Measurements from ENCODE around the gene SPON2.
"Not testable (repeated sequence)": the region's sequence is repeated elsewhere in the genome, so short reads cannot be mapped to it uniquely, and the experiment has no call there.

The SPON2 gene

GRCh38 chr4:1137063-1137776 is 35.2 kb downstream of the SPON2 start:
- H3K27ac ChIP-seq, result no peak overlapping the region
- peak overlapping the region; percentile 36; the same call in 1 of the 2 replicates for H3K4me3 ChIP-seq
- no peaks in the 10 kb centered on the region for H3K27me3 ChIP-seq

GRCh38 chr4:1136048-1136447 is 36.3 kb downstream of the SPON2 start:
- H3K27me3 ChIP-seq, result no peaks in the 10 kb centered on the region
- H3K9me3 ChIP-seq, result peaks cover 21% of the 10 kb centered on the region

More at GRCh38 chr4:1137063-1137776, 35.2 kb downstream of the SPON2 start:
- no peak for TF ChIP-seq Cebpa-rat (IDR thresholded peaks at IDR 0.05)
- H3K9ac ChIP-seq, result no peak overlapping the region
- H4K20me1 ChIP-seq, result no peaks in the 10 kb centered on the region
- H3K36me3 ChIP-seq, result no peaks in the 10 kb centered on the region
- peaks cover 71% of the 10 kb centered on the region for H3K4me1 ChIP-seq
- peaks cover 21% of the 10 kb centered on the region for H3K9me3 ChIP-seq
- peak overlapping the region; percentile 54 for H3K4me2 ChIP-seq

GRCh38 chr4:1133033-1133432 is 39.4 kb downstream of the SPON2 start:
- Histone ChIP-seq H3K4me1 (peaks cover 57% of the 10 kb centered on the region), H3K4me3 (no peak overlapping the region), H3K27me3 (no peaks in the 10 kb centered on the region), H3K27ac (no peak overlapping the region), H3K9ac (no peak overlapping the region), H3K4me2 (peak overlapping the region; percentile 57), H4K20me1 (no peaks in the 10 kb centered on the region), H3K36me3 (no peaks in the 10 kb centered on the region), H3K9me3 (0 out of 2 replicates have a peak, but pooled peaks cover 2% of the 10 kb centered on the region)
- no peak for TF ChIP-seq Cebpa-rat (IDR thresholded peaks at IDR 0.05)

More at GRCh38 chr4:1136048-1136447, 36.3 kb downstream of the SPON2 start:
- Histone ChIP-seq H3K4me3 (no peak overlapping the region), H3K4me2 (peak overlapping the region; percentile 54), H3K9ac (no peak overlapping the region), H3K36me3 (no peaks in the 10 kb centered on the region), H4K20me1 (no peaks in the 10 kb centered on the region), H3K27ac (no peak overlapping the region), H3K4me1 (peaks cover 64% of the 10 kb centered on the region)
- TF ChIP-seq Cebpa-rat (IDR thresholded peaks at IDR 0.05), result no peak

- no peaks in the 10 kb centered on the region for H4K20me1 ChIP-seq
- peaks cover 33% of the 10 kb centered on the region for H3K4me1 ChIP-seq
- no peaks in the 10 kb centered on the region for H3K27me3 ChIP-seq
- peak overlapping the region; percentile 1; the same call in 1 of the 2 replicates for H3K4me2 ChIP-seq
- H3K36me3 ChIP-seq, result no peaks in the 10 kb centered on the region
- H3K27ac ChIP-seq, result no peak overlapping the region
- no peaks in the 10 kb centered on the region for H3K9me3 ChIP-seq
- no peak overlapping the region for H3K9ac ChIP-seq
- no peak for TF ChIP-seq Cebpa-rat (IDR thresholded peaks at IDR 0.05)
- no peak overlapping the region for H3K4me3 ChIP-seq
Observed at GRCh38 chr4:1130316-1131186, 41.8 kb downstream of the SPON2 start.

GRCh38 chr4:1126506-1126905 is 45.9 kb downstream of the SPON2 start:
- no peak for TF ChIP-seq Cebpa-rat (IDR thresholded peaks at IDR 0.05)

DNA sequence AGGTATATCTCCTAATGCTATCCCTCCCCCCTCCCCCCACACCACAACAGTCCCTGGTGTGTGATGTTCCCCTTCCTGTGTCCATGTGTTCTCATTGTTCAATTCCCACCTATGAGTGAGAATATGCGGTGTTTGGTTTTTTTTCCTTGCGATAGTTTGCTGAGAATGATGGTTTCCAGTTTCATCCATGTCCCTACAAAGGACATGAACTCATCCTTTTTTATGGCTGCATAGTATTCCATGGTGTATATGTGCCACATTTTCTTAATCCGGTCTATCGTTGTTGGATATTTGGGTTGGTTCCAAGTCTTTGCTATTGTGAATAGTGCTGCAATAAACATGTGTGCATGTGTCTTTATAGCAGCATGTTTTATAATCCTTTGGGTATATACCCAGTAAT is 46.9 kb downstream of the SPON2 start:
- not testable (repeated sequence) for H3K36me3 ChIP-seq, H3K9me3 ChIP-seq, H3K4me3 ChIP-seq, H3K4me1 ChIP-seq, H3K9ac ChIP-seq, H3K4me2 ChIP-seq, H3K27ac ChIP-seq, H3K27me3 ChIP-seq, H4K20me1 ChIP-seq

More at GRCh38 chr4:1126506-1126905, 45.9 kb downstream of the SPON2 start:
- no peak overlapping the region for H3K27ac ChIP-seq
- H3K9ac ChIP-seq, result no peak overlapping the region
- H3K4me1 ChIP-seq, result 0 out of 2 replicates have a peak, but pooled peaks cover 7% of the 10 kb centered on the region
- no peaks in the 10 kb centered on the region for H3K9me3 ChIP-seq
- no peaks in the 10 kb centered on the region for H3K36me3 ChIP-seq
- no peaks in the 10 kb centered on the region for H4K20me1 ChIP-seq
- no peaks in the 10 kb centered on the region for H3K27me3 ChIP-seq
- H3K4me2 ChIP-seq, result no peak overlapping the region
- H3K4me3 ChIP-seq, result no peak overlapping the region

DNA sequence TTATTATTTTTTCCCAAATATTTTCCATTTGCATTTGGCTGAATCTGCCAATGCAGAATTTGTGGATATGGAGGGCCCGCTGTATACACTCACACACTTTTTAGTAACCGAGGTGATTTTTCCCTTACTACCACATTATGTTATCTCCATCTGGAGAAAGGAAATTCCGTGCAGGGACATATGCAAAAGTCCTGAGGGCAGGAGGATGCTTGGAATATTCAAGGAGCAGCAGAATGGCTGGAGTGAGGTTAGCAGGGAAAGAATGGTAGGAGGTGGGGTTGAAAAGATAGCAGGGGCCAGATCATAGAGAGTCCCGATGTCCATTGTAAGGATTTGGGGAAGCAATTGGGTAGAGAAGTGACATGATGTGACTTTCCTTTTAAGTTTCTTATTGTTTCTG is 47.6 kb downstream of the SPON2 start:
- H4K20me1 ChIP-seq, result no peaks in the 10 kb centered on the region
- H3K27me3 ChIP-seq, result no peaks in the 10 kb centered on the region
- H3K4me3 ChIP-seq, result no peak overlapping the region
- no peaks in the 10 kb centered on the region for H3K4me1 ChIP-seq
- no peak overlapping the region for H3K27ac ChIP-seq
- H3K9ac ChIP-seq, result no peak overlapping the region
- no peaks in the 10 kb centered on the region for H3K36me3 ChIP-seq
- H3K4me2 ChIP-seq, result no peak overlapping the region
- no peaks in the 10 kb centered on the region for H3K9me3 ChIP-seq
- no peak for TF ChIP-seq Cebpa-rat (IDR thresholded peaks at IDR 0.05)

DNA sequence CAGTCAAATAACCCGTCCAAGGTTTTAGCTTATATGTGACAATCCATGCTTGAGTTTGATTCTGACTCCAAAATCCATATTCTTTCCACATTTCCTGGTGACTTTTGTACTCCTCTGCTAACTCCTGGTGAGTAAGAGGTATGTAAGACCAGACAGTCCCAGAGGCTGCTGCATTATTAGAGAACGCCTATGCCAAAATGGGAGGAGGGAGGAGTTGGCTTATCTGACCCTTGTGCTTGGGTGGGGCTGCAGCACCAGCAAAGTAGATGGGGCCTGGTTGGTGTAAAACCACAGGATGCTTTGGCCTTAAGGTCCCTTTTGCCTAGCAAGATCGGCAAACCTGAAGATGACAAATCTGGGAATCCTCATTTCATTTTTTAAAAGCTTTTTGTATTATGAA is 49.9 kb downstream of the SPON2 start:
- no peak overlapping the region for H3K4me2 ChIP-seq
- H3K27ac ChIP-seq, result no peak overlapping the region
- no peaks in the 10 kb centered on the region for H3K9me3 ChIP-seq
- no peak overlapping the region for H3K9ac ChIP-seq
- H3K27me3 ChIP-seq, result no peaks in the 10 kb centered on the region
- no peaks in the 10 kb centered on the region for H3K4me1 ChIP-seq
- no peaks in the 10 kb centered on the region for H3K36me3 ChIP-seq
- H4K20me1 ChIP-seq, result no peaks in the 10 kb centered on the region
- H3K4me3 ChIP-seq, result no peak overlapping the region
- TF ChIP-seq Cebpa-rat (IDR thresholded peaks at IDR 0.05), result no peak

Measured in BLaER1 (cell line).